Measurements from ENCODE around the gene EYS.

DNA sequence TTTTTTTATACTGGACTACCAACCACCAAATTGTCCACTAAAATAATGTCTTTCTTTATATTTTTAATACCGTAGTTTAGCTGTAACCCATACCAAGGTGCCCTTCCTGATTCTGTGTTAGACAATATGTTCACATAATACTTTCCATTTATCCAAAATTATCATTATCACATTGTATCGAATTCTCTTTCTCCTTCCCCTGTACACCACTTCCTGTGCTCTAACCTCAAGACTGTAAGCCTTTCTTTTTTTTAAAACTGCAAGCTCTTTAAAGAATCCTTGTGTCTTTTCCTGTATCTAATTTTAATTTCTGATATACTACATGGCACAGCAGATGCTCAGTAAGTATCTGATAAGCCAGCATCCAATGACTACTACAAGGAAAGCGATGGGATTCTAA is 917.5 kb downstream of the EYS start:
- TF ChIP-seq EZH2 (IDR thresholded peaks at IDR 0.05) (no peak), POLR2AphosphoS5 (IDR thresholded peaks at IDR 0.05; ENCODE audit: borderline replicate concordance, low read depth, low read length) (no peak)

Data from SK-N-MC (cell line).